NCI-H2081 treated with DMSO at 0.1 percent for 48 hours (cell line): ENCODE data around the gene CCPG1.

Experiments used
- DNase-seq: peaks from one replicate; lab custom pipeline; 2025; lab: John Stamatoyannopoulos, UW

The CCPG1 gene

DNA sequence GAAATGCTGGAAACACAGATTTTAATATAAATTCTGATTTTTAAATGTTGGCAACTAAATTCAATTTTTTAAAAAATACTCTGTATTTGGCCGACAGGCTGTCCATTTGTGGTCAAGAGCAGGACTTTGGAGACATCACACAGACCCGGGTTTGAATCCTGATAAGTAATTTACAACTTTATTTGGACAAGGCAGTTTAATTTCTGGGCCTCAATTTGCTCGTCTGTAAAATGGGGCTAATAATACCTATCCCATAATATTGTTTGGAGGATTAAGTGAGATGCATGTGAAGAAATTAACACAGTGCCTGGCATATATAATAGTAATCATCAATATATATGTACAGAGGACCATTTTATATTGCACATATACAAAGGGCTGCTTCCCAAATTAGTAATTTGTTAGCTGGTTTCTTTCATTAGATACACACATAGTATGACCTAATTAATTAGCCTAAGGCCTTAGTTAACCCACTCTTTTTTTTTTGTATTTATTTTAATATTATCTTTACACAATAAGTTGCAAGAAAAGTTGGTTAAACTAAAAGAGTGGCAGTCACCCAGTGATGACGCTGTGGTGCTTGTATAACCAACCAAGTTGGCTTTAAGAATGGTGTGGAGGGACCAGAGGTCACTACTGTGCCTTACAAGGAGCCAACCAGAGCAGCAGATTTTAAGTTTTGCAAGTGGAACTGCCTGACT, 88.5 kb downstream of the CCPG1 start:
- DNase-seq = no peak

DNA sequence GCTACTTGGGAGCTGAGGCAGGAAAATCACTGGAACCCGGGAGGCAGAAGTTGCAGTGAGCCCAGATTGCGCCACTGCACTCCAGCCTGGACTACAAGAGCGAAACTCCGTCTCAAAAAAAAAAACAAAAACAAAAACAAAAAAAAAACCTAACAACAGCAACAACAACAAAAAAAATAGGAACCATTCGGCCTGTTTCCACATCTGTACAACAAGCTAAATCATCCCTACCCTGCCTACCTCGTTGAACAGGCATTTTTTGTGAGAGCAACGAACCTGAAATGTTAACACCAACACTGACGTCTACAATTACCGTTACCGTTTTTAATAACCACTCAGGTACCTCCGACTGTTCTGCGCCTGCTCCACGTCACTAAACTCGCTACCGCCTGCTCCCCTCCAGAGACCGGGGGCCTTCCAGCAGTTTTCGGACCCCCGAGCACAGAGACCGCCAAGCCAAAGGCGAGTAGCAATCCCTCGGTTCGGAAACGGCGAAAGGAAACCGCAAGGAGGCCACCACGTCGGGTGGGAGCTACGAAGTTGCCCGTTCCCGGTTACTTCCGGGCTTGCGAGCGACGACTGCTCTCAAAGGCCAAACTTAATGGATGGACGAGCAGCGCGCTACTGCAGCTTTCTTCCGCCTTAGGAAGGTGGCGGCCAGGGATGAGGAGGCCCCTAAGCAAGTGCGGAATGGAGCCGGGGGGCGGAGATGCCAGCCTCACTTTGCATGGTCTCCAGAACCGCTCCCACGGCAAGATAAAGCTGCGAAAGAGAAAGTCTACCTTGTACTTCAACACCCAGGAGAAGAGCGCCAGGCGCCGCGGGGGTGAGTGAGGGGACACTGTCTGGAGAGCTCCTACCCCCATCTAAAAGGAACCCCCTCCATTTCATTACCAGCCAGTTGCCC, 89.3 kb downstream of the CCPG1 start, which contains the start of the genes PIGB and PIGBOS1:
TSS of gene PIGB (plus strand) at position 635 of the 907 bp plus-strand sequence. CDS start at position 664, 29 bp downstream.
TSS of gene PIGBOS1 (minus strand) at position 536 of the 907 bp plus-strand sequence. CDS start 1,331 bp downstream, outside the sequence.
- DNase-seq = peak; percentile 44
